ENCODE results near the gene MBD5.

- TF ChIP-seq CTCF (IDR thresholded peaks at IDR 0.05) (no peak), POLR2A (IDR thresholded peaks at IDR 0.05) (no peak)
These were observed 75.1 kb downstream of the MBD5 start for GRCh38 chr2:148096012-148096411.
